Thyroid gland (tissue), 4 donors: ENCODE measurements around the gene C17orf78.

Experiments
- CTCF ChIP-seq, 6 experiments: fragments of 200-600 bp in 3 of 6; fragments of 450-650 bp in 3 of 6; sonication (generic) in 3 of 6; IDR thresholded peaks; one replicate each; pipeline ENCODE4 v1.5.1; 2016 to 2019; ENCODE audit warnings: antibody characterized with exemption in 6 of 6, mild to moderate bottlenecking in 2 of 6, inconsistent platforms in 1 of 6, moderate library complexity in 1 of 6
- POLR2A ChIP-seq, 2 donors: fragments of 450-650 bp; IDR thresholded peaks; one replicate each; pipeline ENCODE4 v1.6.1; 2017; ENCODE audit warnings: antibody characterized with exemption in 2 of 2, mild to moderate bottlenecking in 2 of 2, moderate library complexity in 1 of 2

DNA sequence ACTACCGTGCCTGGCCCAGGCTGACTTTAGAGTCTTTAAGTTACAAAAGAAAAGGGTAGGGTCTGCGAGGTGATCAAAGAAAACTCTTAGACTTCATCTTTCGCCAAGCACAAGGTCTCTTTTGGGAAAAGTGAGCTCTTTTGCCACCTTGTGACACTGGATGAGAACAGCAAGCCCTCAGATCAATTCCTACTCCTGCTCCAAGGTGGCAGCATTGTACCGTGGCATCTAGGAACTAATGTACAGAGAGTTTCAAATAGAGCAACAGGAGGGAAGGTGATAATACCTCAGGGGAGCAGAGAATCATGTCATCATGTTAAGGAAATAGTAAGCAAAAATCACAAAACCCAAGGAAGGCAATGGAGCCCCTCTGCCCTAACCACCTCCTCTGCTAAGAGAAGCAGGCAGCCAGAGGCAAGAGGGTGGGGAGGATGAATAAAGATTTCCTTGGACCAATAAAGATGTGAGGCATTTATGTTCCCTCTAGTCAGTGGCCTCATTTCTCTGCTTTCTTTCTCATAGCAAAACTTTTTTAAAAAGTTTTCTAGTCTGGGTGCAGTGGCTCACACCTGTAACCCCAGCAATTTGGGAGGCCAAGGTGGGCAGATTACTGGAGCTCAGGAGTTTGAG lies 2.1 kb upstream of the C17orf78 start:
- TF ChIP-seq CTCF (IDR thresholded peaks at IDR 0.05) (peak; percentile 87 to 100 (median 100)), POLR2A (IDR thresholded peaks at IDR 0.05) (no peak)
